OCI-LY3 (cell line): ENCODE data around the gene MED15.

Experiments
- CTCF ChIP-seq: fragments of 200-600, 300-600 bp; sonication (generic); IDR thresholded peaks from 2 replicates; pipeline ENCODE4 v1.5.1; 2014; ENCODE audit warnings: antibody characterized with exemption, low read length, low read depth
- EZH2phosphoT487 ChIP-seq: fragments of 200-600 bp; shearing (Covaris generic); IDR thresholded peaks from 2 replicates; pipeline ENCODE4 v1.6.1; 2018; ENCODE audit warnings: antibody characterized with exemption, mixed run types, low read depth

- TF ChIP-seq CTCF (no peak), EZH2phosphoT487 (no peak)
Observed at GRCh38 chr22:20601308-20601707, 93.9 kb downstream of the MED15 start.
